ENCODE results near the gene STRN4.
A peak's percentile ranks its signal among the peaks of the same experiment; 100 is the strongest.

The STRN4 gene

GRCh38 chr19:46786236-46787039, 40.2 kb upstream of the STRN4 start:
- peak overlapping the region; percentile 96 for H3K27ac ChIP-seq (replicated peaks)
- peak overlapping the region; percentile 88 for H3K4me3 ChIP-seq (replicated peaks; ENCODE audit: insufficient read depth, low read length)
- DNase-seq (ENCODE audit: low read depth in 1 of 2, low spot score in 1 of 2), result peak; percentile 91 to 93
- peak; percentile 80 for TF ChIP-seq SPI1 (IDR thresholded peaks at IDR 0.05; ENCODE audit: borderline replicate concordance, low read depth)
- no peak; the same call in 1 of the 2 replicates for TF ChIP-seq GABPA (IDR thresholded peaks at IDR 0.05; ENCODE audit: low read depth)
- TF ChIP-seq, protein P1, sequence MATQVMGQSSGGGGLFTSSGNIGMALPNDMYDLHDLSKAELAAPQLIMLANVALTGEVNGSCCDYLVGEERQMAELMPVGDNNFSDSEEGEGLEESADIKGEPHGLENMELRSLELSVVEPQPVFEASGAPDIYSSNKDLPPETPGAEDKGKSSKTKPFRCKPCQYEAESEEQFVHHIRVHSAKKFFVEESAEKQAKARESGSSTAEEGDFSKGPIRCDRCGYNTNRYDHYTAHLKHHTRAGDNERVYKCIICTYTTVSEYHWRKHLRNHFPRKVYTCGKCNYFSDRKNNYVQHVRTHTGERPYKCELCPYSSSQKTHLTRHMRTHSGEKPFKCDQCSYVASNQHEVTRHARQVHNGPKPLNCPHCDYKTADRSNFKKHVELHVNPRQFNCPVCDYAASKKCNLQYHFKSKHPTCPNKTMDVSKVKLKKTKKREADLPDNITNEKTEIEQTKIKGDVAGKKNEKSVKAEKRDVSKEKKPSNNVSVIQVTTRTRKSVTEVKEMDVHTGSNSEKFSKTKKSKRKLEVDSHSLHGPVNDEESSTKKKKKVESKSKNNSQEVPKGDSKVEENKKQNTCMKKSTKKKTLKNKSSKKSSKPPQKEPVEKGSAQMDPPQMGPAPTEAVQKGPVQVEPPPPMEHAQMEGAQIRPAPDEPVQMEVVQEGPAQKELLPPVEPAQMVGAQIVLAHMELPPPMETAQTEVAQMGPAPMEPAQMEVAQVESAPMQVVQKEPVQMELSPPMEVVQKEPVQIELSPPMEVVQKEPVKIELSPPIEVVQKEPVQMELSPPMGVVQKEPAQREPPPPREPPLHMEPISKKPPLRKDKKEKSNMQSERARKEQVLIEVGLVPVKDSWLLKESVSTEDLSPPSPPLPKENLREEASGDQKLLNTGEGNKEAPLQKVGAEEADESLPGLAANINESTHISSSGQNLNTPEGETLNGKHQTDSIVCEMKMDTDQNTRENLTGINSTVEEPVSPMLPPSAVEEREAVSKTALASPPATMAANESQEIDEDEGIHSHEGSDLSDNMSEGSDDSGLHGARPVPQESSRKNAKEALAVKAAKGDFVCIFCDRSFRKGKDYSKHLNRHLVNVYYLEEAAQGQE (IDR thresholded peaks at IDR 0.05; ENCODE audit: insufficient replicate concordance, low read depth), result peak; percentile 49
- TF ChIP-seq POLR2AphosphoS5 (IDR thresholded peaks at IDR 0.05; ENCODE audit: low read depth), result peak; percentile 70
- TF ChIP-seq, protein P2, sequence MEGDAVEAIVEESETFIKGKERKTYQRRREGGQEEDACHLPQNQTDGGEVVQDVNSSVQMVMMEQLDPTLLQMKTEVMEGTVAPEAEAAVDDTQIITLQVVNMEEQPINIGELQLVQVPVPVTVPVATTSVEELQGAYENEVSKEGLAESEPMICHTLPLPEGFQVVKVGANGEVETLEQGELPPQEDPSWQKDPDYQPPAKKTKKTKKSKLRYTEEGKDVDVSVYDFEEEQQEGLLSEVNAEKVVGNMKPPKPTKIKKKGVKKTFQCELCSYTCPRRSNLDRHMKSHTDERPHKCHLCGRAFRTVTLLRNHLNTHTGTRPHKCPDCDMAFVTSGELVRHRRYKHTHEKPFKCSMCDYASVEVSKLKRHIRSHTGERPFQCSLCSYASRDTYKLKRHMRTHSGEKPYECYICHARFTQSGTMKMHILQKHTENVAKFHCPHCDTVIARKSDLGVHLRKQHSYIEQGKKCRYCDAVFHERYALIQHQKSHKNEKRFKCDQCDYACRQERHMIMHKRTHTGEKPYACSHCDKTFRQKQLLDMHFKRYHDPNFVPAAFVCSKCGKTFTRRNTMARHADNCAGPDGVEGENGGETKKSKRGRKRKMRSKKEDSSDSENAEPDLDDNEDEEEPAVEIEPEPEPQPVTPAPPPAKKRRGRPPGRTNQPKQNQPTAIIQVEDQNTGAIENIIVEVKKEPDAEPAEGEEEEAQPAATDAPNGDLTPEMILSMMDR (IDR thresholded peaks at IDR 0.05; ENCODE audit: insufficient read depth, low read length), result no peak
- H3K27me3 ChIP-seq (ENCODE audit: insufficient read depth, poor library complexity, severe bottlenecking), result no peaks in the 10 kb centered on the region

DNA sequence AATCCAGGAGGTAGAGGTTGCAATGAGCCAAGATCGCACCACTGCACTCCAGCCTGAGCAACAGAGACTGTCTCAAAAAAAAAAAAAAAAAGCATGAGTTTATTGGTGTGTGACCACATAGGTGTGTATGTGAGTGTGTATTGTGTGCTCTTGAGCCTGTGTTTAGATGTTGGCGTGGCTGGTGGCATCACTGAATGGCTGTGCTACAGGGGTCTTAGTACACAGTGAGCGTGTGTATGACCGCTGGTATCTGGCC, 39.7 kb upstream of the STRN4 start:
- TF ChIP-seq, protein P1 (IDR thresholded peaks at IDR 0.05; ENCODE audit: insufficient replicate concordance, low read depth), result no peak
- TF ChIP-seq GABPA (IDR thresholded peaks at IDR 0.05; ENCODE audit: low read depth), result no peak
- no peak for TF ChIP-seq SPI1 (IDR thresholded peaks at IDR 0.05; ENCODE audit: borderline replicate concordance, low read depth)
- no peak for DNase-seq (ENCODE audit: low read depth in 1 of 2, low spot score in 1 of 2)
- peak overlapping the region; percentile 88 for H3K4me3 ChIP-seq (replicated peaks; ENCODE audit: insufficient read depth, low read length)
- peak overlapping the region; percentile 96 for H3K27ac ChIP-seq (replicated peaks)
- H3K27me3 ChIP-seq (ENCODE audit: insufficient read depth, poor library complexity, severe bottlenecking), result no peaks in the 10 kb centered on the region

DNA sequence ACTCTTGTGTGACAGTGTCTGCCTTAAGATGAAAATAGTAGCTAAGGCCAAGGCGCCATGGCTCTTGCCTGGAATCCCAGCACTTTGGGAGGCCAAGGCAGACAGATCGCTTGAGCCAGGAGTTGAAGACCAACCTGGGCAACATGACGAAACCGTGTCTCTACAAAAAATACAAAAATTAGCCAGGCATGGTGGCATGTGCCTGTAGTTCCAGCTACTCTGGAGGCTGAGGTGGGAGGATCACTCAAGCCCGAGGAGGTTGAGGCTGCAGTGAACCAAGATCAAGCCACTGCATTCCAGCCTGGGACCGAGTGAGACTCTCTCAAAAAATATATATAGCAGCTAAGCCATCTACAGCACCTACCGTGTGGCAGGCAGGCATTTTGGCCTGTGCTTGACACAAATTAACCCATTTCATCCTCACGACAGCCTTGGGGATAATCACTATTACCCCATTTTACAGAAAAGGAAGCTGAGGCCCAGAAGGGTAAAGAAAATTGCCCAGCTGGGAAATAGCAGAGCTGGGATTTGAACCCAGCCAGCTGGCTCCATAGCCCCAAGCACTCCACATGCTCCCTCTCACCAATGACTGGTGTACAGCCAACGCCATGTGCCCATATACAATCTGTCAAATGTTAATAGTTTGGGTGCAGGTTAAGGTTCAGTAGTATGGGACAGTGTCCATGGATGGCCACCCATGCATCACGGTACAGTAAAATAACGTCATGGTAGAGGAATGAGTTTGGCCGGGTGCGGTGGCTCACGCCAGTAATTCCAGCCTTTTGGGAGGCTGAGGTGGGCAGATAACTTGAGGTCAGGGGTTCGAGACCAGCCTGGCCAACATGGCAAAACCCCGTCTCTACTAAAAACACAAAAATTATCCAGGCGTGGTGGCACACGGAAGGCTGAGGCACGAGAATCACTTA, 39.1 kb upstream of the STRN4 start:
- peak overlapping the region; percentile 88 for H3K4me3 ChIP-seq (replicated peaks; ENCODE audit: insufficient read depth, low read length)
- TF ChIP-seq SPI1 (IDR thresholded peaks at IDR 0.05; ENCODE audit: borderline replicate concordance, low read depth) (no peak), POLR2AphosphoS5 (IDR thresholded peaks at IDR 0.05; ENCODE audit: low read depth) (no peak; the same call in 1 of the 2 replicates)
- TF ChIP-seq, protein P1 (IDR thresholded peaks at IDR 0.05; ENCODE audit: insufficient replicate concordance, low read depth), result no peak
- no peaks in the 10 kb centered on the region for H3K27me3 ChIP-seq (ENCODE audit: insufficient read depth, poor library complexity, severe bottlenecking)
- DNase-seq (ENCODE audit: low read depth in 1 of 2, low spot score in 1 of 2), result no peak
- peak overlapping the region; percentile 96 for H3K27ac ChIP-seq (replicated peaks)
